NCI-H2171 treated with DMSO at 0.1 percent for 48 hours (cell line): ENCODE measurements around the gene GPC5.

ENCODE experiments used
- DNase-seq: peaks from one replicate; lab custom pipeline; 2025; lab: John Stamatoyannopoulos, UW

The GPC5 gene

DNA sequence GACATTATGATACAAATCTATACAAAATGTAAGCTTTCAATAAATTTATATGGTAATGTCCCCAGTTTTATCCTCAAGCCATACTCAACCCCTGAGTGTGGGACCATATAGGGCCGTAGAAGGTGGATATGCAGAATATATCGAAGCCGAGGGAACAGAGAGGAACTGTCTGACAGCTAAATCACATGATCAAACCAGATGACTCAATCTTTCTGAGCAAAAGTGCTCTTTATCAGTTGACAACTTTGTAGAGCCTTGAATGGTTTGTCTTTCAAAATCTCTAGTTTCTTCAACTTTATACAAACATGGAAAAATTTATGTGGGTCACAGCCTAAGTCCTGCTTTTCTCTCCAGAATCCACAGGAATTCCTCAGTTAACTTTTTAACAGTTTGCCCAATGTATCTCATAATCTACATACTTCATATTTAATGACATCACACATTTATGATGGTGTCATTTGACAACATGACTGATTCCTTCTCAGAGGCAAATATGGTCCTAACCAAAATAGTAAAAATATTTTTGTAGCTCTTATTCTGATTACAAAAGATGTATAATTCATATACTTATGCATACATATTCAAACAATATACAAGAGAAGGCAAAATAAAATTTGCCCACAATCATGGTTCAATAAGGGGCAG, 1155.2 kb downstream of the GPC5 start:
- DNase-seq, result no peak

DNA sequence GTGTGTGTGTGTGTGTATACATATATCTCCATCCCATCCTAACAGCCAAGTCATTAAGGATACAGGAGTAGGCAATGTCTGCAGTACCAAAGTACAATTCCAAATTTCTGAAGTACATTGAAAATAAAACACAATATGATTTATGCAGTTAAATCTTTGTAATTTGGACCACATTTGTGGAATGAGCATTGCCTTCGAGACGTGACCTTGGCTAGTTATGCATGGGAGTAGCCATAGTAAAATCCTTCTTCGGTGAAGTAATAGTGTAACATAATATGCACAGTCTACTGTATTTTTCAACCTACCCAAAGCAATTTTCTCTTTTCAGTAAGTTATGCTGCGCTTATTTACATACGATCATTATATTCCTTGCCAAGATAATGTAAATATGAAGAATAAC, 1162.5 kb downstream of the GPC5 start:
- no peak for DNase-seq

- DNase-seq, result no peak
Observed at GRCh38 chr13:92564942-92565341, 1166.5 kb downstream of the GPC5 start.

GRCh38 chr13:92566767-92567166, 1168.3 kb downstream of the GPC5 start:
- DNase-seq, result no peak

GRCh38 chr13:92572190-92572589, 1173.8 kb downstream of the GPC5 start:
- DNase-seq, result no peak

DNA sequence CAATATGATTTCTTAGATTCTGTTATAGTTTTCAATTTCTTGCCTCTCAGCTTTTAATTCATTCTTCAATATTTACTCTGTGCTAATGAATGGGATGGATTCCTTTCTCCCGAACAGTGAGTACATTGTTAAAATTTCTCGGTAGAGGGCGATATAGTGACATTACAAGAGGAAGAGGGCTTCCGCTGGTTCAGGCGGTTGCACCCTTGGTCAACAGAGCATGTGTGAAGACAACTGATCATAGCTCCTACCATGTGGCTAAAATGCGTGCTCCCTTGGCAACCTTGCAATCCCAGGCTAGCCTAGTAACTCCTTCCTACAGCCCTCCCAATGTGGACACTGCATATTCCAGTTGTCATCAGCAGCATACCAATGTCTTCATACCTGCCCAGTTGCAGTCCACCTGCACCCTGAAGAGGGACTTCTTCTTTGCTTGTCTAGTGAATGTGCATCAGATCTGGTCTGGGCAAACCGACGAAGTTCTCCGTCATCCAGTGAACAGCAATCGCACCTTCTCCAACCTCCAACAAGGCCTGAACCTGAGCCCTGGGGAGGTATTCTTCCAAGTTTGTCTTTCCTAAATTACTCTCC, 1175.1 kb downstream of the GPC5 start:
- DNase-seq, result no peak

DNA sequence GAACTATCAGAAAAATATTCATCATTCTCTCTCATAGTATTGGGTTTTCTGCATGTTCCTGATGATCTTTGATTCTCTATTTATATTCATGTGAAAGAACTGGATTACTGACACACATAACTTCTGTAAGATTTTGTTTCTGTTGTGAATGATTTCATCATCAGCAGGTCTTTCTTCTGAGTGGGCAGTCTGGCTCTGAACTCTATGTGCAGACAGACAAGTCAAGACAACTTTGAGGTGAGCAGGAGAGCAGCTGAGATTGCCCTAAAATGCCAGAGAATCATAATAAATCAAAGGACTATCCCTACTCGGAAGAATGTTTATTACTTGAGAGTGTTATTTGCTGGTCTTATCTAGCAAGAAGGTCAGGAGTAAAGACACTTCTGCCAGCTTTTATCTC, 1176.1 kb downstream of the GPC5 start:
- DNase-seq, result no peak

DNA sequence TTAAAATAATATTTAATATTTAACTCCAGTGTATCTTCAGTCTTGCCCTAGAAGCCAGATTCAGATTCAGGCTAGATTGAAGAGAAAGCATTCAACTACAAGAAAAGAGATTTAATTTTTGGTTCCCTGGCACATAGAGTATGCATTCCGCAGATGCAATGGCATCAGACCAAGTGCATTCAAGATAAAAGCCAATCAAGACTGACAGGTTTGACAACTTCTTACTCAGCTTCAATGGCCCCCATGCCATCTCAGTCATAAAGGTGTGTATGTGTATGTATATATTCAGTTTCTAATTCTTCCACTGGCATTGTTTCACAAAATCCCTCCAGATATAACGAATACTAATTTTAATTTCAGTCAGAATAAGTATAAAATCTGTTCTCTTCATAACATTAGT, 1177.4 kb downstream of the GPC5 start:
- DNase-seq, result no peak

DNA sequence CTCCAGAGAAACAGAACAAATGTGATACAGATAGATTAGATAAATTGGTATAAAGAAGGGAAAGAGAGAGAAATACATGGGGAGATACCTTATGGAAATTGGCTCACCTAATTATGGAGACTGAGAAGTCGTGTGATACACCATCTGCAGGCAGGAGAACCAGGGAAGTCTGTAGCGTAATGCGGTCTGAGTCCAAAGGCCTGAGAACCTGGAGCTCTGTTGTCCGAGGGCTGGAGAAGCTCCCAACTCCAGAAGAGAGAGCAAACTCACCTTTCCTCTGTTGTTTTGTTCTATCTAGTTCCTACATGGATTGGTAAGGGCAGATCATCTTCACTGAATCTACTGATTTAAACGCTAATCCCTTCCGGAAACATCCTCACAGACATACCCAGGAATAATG, 1179.9 kb downstream of the GPC5 start:
- no peak for DNase-seq

DNA sequence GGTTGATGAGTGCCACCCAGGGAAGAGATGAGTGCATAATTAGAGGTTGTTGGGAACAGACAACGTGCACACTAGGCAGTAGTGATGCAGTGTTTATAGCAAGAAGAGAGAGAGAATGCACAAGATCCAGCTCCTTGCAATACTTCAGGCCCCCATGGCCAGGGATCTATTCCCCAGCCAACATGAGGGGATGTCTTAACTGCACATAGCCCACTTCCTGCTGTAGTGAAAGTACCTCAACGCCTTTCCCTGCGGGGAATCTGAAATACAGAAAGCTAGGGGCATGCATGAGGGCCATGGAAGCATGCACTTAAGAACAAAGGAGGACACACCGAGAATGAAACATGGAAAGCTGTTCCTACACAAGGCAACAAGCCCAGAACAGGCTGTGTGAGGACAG, 1191.5 kb downstream of the GPC5 start:
- DNase-seq, result no peak

DNA sequence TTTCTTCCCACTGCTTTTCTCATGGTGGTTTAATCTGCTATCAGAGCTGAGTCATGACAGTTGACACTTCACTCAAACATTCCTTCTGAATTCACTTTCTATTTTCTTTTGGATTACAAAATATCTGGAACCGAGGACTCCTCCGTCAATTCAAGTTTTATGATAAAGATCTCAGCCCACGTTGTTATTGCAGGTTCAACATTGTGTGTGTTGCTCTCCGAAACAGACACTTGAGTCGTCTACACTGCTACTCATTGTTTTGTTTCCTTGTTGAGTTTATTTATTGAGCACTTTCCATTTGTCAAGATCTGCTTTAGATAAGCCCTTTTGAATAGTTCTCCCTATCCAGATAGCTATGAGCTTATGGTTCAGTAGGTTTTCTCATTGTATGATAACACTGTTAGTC, 1192.1 kb downstream of the GPC5 start:
- no peak for DNase-seq

DNA sequence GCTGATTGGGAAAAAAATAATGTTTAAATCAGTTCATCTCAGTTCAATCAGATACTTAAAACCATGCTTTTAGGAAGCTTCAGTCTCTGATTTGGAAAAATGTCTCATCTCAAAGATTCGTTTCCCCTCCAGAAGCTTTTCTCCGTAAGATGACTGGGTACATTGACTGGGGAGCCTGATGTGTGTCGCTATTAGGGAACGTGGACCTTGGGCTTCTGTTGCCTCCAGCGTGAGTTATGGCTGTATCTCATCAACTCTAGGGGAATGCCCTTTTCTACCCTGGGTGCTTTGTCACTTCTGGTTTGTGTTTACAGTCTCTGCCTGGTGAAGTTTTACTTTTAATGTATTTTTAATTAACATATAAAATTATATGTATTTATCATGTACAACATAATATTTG, 1192.7 kb downstream of the GPC5 start:
- no peak for DNase-seq

- no peak for DNase-seq
Observed at GRCh38 chr13:92592757-92593156, 1194.3 kb downstream of the GPC5 start.

GRCh38 chr13:92602560-92602959, 1204.1 kb downstream of the GPC5 start:
- DNase-seq, result no peak

- DNase-seq, result no peak
Observed at GRCh38 chr13:92609376-92609775, 1211.0 kb downstream of the GPC5 start.

- no peak for DNase-seq
Observed at GRCh38 chr13:92612892-92613291, 1214.5 kb downstream of the GPC5 start.

DNA sequence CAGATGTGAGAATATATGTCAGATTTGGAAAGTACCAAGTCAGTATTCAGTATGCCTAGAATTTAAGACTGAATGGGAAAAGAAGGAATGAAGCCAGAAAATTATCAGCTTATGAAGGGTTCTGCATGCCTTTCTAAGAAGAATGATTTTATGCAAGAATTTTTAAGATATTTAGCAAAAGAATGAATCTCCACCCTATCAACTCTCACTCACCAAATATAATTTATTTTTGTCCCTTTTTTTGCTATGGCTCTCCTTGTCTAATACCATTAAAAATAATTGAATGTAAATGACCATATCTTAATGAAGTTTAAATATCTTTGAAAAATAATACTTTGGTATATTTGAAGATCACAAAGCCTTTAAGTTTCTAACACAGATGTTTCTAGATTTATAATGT, 1215.5 kb downstream of the GPC5 start:
- no peak for DNase-seq

- no peak for DNase-seq
Observed at GRCh38 chr13:92621985-92622384, 1223.6 kb downstream of the GPC5 start.

GRCh38 chr13:92622905-92623304, 1224.5 kb downstream of the GPC5 start:
- DNase-seq, result no peak

- no peak for DNase-seq
Observed at GRCh38 chr13:92626274-92626673, 1227.9 kb downstream of the GPC5 start.

GRCh38 chr13:92640936-92641335, 1242.5 kb downstream of the GPC5 start:
- DNase-seq, result no peak

- DNase-seq, result no peak
Observed at GRCh38 chr13:92649140-92649813, 1250.9 kb downstream of the GPC5 start.

- DNase-seq, result no peak
Observed at GRCh38 chr13:92656103-92656502, 1257.7 kb downstream of the GPC5 start.

- DNase-seq, result no peak
Observed at GRCh38 chr13:92656648-92657047, 1258.2 kb downstream of the GPC5 start.
